GM21576 (cell line): ENCODE data around the gene HOXD10.

Source experiments
- ATAC-seq: cut with Tn5 transposase; IDR thresholded peaks from one replicate; pipeline ENCODE4 v1.9.1; 2021; ENCODE audit warnings: mild to moderate bottlenecking, moderate library complexity; ENCODE audit not compliant: unreplicated experiment

Gene HOXD10

DNA sequence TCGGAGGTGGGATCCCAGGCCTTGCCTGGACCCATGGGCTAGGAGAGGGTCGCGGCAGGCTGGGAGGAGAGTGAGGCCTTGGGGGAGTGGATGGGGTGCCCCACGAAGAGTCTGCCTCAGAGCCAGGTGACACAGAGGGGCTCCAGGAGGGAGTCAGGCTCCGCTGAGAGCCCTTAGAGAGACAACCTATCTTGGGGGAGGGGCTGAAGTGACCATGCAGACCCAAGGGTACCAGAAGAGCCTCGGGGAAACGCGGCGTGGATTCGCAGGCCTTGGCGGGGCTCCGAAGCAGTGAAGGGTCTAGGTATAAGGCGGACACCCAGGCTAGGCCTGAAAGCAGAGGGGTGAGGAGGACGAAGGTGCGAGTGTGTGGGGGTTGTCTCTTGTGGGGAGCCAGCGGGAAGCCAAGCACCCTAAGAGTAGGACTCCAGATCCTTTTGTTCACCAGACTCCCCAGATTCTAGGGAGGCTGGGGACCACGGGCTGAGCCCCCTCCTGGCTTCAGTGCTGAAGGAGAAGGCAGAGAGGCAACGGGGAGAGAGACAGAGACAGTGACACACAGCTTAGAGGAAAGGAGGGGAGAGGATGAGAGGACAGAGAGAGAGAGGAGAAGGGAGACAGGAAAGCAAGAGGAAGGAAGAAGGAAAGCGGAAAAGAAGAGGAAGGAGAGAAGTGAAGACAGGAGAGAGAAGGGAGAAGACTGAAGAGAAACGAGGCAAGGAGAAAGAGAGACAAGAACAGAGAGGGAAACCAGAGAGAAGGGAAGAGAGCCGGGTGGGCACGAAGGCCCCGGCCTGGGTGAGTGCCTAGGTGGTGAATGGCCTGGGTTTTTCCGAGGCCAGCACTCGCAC lies 10.6 kb upstream of the HOXD10 start:
- no peak for ATAC-seq

DNA sequence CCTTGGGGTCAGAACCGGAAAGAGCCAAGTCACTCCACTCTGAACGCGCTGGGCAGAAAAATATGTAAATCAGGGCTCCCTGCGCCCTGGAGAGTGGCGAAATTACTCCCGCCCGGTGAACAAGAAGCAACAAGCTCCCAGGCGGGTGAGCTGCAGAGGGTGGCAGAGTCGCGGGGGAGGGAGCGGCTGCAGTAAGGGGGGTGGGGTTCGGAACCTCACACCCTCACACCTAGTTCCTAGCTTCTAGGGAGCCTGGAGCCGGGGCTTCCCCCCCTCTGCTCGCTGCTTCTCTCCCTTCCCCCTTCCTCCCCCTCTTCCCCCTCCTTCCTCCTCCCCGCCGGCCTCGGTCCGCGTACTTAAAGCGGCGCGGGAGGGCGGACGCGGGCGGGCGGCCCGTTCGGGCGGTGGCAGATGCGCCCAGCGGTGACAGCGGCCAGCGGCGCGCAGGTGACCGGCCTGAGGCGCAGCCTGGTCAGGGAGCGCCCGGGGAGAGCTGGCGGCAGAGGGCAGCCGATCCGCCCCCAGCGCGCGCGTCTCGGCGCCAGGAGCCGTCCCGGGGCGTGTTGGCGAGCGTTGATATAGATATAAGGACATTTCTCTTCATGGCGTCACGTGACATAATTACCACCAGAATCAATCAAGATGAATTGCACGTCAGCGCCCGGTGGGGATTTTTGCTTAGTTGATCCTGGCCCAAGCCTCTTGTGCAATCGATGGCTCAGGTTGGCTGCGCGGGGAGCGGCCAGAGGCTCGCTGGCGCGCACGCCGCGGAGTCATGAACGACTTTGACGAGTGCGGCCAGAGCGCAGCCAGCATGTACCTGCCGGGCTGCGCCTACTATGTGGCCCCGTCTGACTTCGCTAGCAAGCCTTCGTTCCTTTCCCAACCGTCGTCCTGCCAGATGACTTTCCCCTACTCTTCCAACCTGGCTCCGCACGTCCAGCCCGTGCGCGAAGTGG lies 9.7 kb upstream of the HOXD10 start, which contains the start of gene HOXD11:
Gene HOXD11 (plus strand): TSS at position 700 of the 959 bp plus-strand sequence. CDS start 76 bp downstream, at position 776.
- ATAC-seq: no peak

DNA sequence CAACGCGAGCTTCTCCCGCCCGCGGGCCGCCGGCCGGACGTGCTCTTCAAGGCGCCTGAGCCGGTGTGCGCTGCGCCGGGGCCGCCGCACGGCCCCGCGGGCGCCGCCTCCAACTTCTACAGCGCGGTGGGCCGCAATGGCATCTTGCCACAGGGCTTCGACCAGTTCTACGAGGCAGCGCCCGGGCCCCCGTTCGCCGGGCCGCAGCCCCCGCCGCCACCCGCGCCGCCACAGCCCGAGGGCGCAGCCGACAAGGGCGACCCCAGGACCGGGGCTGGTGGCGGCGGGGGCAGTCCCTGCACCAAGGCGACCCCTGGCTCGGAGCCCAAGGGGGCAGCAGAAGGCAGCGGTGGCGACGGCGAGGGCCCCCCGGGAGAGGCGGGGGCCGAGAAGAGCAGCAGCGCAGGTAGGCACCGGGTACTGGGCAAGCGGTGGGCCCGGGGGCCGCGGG lies 8.8 kb upstream of the HOXD10 start:
- ATAC-seq: no peak

DNA sequence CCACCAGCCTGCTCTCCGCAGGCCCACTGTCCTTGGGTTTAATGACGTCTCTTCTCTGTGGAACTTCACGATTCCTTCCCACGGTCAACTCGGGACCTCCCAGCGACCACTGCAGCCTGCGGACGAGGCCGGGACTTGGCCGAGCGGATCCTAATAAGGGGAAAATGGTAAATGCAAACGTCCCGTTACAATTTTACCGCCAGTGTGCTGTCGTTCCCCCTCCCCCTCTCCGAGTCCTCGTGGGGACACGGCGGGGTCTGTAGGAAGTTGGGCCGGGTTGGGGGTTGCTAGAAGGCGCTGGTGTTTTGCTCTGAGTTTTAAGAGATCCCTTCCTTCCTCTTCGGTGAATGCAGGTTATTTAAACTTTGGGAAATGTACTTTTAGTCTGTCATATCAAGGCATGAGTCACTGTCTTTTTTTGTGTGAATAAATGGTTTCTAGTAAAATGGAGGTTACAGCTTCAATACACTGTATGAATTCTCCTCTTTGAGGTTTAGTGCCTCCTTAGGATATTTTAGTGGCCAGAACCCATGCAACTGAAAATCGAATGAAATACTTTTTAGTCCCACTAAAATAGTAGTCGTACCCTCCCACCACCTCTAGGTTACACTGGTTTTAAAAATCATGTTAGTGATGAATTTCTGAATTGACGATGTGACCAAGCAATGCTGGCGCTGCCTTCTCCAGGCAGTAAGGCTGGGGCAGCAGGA lies 7.2 kb upstream of the HOXD10 start:
- no peak for ATAC-seq

DNA sequence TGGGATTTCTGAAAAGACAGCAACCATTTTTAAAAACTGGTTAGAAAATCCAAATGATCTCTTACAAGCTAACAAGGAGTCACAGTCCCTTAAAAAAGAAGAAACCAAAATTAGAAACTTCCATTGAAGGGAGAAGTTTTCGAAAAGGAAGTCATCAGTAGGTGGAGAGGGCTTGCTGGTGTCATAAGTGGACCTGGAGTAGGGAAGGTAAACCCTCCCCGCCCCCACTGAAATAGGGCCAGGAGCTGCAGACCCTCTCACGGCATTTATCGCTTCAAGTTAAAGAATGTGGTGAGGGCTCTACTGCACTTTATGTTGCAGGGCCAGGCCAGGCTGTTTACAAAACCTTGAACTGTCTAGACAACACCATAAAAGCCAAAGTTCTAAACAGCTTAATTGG lies 6.6 kb upstream of the HOXD10 start:
- no peak for ATAC-seq

DNA sequence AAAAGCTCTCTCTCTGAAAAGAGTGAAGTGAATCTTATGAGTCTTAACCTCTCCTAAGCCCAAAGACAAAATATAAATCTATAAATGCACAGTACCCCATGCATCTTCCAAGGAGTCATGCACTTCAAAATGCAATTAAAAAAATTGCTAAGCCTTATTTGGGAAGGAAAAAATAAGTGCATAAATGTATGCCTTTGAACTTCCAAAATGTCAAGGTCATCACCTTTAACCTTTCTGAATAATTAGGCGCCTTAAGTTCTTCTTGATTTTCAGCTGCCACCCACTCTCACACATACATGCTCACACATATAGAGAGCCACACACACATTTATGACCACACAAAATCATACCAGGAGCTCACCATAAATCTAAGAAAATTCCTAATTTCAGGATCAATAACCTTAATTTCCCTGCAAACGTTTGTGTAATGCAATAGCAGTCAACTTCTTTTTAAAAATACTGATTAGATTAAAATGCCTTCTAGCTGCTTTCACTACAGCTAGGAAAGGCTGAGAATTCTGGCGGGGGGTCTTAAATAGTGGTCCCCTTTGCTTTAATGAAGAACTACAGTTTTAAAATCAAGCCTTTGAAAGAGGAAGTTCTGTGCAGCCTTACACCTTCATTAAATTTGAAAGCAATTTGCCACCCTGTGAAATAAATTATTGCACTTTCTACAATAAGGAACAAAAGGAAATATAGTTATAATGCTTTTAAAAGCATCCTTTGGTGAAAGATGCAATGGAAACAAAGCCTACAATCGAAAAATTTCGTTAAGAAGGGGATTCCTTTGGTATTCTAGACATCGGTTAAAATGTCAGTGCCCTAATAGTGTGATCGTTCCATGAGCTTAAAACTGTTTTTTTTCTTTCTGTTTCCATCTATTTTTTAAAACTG lies 5.9 kb upstream of the HOXD10 start:
- no peak for ATAC-seq

DNA sequence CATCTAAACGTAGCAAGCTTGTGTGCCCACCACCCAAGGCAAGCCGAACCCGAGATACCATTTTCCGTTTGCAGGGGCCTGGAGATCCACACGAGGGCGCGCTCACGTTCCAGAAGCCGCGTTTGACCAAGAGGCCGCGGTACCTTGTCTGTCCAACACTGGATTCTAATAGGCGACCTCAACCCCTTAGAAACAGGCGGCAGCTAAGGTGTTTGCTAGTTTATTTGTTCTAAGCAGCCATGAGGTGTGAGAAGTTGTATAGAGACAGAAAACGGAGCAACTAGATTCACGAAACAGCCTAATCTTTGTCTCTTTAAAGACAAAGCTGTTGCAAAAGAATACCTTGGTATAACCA lies 5.3 kb upstream of the HOXD10 start:
- ATAC-seq: no peak

DNA sequence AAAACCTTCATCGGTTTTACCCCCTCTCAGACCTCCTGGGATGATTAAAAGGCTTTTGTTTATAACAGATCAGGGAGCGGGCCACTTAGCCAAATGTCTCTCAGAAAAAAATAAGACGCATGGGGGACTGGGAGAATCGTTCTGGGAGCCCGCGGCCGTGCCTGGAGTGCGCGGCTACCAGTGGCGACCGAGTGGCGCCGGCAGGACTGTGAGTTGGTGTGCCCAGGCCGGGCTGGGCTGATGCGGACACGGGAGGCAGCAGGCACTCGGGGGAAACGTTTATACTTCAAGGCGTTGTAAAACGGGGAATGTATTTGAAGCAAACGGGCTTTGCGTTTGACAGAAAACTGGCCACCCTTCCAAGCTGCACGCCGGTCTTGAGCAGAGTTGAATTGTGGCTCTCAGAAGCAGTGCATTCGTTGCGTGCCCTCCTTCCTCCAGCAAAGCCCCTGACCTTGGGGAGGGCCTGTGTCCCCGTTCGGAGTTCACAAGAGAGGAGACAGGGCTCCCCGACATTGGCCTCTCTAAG lies 4.7 kb upstream of the HOXD10 start:
- no peak for ATAC-seq

DNA sequence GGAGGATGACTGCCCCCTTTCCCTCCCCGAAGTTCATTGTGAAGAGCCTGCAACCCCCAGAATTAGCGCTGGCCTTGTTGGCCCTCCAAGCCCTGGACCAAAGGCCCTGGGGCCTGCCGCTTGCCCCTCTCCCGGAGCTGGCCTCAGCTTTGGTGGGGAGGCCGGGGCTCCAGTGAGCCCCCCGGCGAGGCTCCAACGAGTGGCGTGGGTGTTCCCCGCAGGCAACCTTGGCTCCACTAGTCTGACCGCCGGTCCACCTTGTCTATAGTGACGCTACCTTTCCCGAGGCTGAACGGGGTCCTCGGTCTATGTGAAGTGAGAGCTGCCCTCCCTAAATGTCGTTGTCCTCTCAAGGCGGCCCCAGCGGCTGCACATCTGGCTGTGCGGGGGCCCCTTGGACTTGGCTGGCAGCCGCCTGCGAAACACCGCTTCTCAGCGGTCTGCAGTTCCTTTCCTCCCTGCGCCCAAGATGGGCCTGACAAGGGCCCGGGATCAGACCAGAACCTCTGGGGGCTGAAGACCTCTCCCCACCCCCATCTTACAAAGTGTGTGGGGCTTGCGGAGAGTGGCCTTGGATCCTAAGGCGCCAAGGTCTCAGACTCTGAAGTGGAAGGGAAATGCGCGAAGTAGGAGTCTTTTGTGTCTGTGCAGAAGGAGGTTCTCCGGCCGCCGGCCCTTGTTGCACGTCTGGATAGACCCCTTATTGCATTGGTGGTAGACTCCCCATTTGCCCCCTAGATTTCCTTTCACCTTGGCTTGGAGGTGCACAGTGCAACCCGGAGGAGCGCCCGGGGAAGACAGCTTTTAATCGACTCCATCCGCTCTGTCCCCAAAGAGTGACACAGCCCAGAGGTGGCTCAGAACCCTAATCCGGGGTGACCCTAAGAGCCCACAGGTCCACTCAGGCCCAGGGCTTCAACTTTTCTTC lies 3.9 kb upstream of the HOXD10 start:
- no peak for ATAC-seq

DNA sequence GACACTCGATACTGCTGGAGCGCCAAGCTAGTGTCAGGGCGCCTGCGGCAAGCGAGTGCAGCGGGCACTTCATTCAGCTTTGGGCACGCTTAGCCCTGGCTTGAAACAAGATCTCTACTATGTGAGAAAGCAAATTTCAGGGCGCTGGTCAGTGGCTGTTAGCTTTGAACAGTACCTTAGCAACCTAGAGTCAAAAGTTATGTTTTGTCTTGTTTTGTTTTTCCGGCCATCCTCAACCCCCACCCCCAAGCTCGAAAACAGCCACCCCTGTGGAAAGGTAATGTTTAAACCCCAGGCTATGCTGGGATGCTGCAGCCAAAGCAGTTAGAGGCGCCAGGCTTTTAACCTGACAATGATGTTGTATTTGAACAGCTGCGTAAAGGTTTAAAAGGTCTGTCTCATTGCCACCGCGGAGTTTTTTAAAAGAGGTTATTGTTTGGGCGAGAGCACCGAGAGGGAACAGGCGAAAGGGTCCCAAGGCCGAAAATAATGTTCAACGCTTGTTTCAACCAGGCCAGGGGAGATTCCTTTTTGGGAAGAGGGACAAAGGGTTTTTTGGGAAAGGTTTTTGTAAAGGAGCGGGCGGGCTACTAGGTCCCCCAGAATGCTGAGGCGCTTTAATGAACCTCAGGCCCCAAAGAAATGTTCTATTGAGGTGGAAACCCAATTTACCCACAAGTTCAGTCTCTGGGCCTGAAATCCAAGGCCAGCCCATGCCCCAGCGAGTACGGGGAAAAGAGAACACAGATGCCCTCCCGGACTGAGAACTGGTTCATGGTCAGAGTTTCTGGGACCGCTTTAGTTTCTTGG lies 2.3 kb upstream of the HOXD10 start:
- no peak for ATAC-seq

DNA sequence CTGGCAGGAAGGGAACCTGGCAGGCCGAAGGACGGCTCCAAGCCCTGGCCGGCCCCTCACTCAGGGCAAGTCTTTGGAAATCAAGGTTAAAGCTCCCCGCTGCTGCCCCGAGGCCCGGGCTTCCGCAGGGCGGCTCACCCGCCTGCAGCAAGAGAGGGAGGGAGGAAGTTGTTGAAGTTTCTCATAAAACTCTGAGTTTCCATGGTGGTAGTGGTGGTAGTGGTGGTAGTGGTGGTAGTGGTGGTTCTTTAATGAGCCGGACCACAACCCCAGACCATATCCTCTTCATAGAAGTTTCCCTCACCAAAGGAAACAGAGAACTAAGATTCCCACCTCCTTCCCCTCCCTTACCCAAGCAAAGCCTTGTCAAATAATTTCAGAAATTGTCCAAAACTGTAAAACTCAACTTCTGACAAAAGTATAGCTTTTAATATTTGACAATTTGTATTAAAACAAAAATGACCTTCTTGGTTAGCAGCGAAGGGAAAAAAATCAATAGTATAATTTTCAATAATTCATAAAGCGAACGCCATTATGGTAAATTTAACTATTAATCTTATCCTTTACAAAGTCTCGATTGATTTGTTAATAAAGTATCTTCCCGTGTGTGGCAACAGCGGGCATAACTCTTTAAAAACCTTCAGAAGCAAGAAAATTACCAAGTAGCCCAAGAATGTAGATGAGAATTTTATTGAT lies 1.5 kb upstream of the HOXD10 start:
- ATAC-seq: no peak

DNA sequence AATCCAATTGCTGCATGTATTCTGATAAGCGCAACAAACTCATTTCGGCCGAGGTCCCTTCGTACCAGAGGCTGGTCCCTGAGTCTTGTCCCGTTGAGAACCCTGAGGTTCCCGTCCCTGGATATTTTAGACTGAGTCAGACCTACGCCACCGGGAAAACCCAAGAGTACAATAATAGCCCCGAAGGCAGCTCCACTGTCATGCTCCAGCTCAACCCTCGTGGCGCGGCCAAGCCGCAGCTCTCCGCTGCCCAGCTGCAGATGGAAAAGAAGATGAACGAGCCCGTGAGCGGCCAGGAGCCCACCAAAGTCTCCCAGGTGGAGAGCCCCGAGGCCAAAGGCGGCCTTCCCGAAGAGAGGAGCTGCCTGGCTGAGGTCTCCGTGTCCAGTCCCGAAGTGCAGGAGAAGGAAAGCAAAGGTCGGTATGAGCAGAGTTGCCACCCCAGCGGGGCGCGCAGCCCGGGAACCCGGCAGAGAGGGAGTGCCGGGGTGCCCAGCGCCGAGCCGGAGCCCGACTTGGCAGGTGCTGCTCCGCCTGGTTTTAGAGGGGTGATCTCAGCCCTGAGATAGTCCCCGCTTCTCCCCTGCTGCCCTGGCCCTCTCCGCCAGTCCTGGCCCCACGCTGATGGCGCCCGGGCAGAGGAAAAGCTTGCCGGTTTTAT lies 714 bp downstream of the HOXD10 start:
- ATAC-seq: no peak

DNA sequence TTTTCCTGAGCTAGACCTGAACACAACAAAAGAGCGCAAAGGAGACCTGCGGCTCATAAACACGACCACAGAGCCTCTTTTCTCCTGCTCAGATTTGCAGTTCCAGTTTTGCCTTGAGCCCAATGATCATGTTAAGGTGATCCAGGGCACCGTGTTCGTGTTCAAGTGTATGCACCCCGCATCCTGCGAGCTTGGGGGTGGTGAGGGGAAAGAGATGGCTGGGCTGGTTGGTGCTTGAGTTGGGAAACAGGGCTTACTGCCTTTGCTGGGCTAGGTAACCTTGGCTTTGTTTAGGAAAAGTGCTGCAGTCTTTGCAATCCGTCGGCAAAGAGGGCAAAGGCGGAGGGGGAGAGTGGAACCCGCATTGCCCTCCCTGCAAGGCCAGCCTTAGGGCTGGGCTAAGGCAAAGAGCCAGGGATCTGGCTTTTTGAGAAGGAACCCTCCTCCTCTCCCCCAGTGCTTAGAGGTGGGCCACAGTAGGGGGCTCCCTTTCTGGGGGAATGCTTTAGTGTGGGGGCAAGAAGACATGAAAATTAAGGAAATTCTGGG lies 1.3 kb downstream of the HOXD10 start:
- ATAC-seq: no peak

DNA sequence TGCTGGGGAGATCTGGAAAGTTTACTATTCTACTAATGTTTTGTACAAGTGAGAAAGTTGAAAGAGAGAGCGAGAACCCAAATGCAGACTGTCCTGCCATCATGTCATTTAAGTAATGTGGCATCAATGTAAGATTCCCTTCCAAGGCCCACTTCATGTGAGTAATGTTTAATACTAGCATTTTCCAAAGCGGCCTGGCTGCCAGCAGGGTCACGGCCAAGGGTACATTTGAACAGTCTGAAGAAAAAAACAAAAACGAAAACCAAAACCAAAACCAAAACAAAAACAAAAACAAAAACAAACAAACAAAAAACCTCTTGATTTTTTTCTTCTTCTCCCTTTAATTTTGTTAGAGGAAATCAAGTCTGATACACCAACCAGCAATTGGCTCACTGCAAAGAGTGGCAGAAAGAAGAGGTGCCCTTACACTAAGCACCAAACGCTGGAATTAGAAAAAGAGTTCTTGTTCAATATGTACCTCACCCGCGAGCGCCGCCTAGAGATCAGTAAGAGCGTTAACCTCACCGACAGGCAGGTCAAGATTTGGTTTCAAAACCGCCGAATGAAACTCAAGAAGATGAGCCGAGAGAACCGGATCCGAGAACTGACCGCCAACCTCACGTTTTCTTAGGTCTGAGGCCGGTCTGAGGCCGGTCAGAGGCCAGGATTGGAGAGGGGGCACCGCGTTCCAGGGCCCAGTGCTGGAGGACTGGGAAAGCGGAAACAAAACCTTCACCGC lies 2.2 kb downstream of the HOXD10 start:
- ATAC-seq: no peak

DNA sequence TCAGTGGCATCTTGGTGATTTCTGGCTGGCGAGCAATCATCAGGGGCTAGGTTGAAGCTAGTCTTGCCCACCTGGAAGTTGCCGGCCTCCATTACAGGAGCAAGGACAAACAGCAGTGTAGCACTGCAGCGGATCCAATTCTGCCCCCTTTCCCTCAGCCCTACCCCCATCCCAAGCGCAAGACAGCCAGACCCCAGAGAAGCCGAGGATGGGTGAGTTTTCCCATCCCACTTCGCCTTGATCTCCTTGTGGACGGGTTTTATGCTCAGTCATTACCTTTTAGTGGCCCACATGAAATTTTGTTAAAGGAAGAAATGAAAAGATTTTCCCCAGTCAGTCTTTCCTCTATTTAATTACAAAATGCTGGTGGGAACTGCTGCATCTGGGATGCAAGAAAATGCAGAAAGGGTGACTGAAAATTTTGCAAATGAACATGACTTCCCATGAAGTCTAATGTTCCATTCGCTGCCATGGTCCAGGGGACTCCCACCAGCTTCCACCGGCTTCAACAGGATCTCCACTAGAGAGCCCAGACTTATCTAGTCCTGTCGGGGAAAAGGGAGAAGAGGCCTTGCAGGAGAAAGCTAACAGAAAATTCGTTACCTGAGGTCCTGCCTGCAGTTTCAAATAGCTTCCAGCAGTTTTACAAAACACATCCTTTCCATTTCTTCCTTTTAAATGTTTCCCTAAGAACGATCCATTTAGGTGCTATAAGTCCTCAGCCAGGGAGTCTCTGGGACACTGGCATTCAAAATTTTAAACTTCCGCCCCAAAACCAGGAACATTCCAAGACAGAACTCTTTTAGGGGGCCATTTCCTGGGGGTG lies 4.0 kb downstream of the HOXD10 start:
- no peak for ATAC-seq
